ENCODE measurements around the gene CAMKK1.

DNA sequence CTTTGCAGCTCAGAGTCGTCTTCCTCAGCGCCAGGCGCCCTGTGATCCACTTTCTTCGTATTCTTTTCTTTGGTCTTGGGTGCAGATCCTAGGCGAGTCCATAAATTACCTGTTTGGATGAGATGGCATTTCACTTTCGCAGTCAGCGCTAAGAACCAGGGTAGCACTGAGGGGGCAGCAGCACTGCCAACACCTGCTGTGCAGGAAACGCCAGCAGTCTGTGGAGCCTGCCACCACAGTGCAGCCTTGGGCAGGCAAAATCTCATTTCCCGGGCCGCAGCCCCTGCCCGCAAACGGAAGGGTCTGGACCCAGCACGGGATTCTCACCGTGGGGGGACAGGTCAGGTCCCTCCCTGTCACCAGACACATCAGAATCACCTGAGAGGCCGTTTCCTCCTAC lies 79.7 kb downstream of the CAMKK1 start:
- TF ChIP-seq CTCF (IDR thresholded peaks at IDR 0.05) (no peak), POLR2A (IDR thresholded peaks at IDR 0.05; ENCODE audit: low read depth) (no peak), POLR2AphosphoS5 (IDR thresholded peaks at IDR 0.05) (no peak)
